Heart right ventricle (tissue), 16 donors: ENCODE results near the gene KISS1R. TPM values are rescaled to one million over a fixed set of nuclear protein-coding genes. Genes with fewer than 3 reads are reported as not detected.

Experiments used
- ATAC-seq, 8 donors: fragments of 200-7000 bp; cut with Tn5 transposase; one replicate each; pipeline ENCODE4 v1.9.1; 2020; ENCODE audit warnings: mild to moderate bottlenecking in 8 of 8, moderate library complexity in 8 of 8, moderate number of reproducible peaks in 1 of 8
- DNase-seq, 2 donors: peaks; one replicate each; pipeline ENCODE4 v3.0.0-alpha.2; 2020
- H3K27ac ChIP-seq, 10 donors: fragments of 200-600 bp; sonication (generic) in 2 of 10; one replicate each; pipeline versions ENCODE4 v1.5.0 to v1.8.0; 2020 to 2022; ENCODE audit warnings: mild to moderate bottlenecking in 3 of 10
- H3K27me3 ChIP-seq, 7 donors: fragments of 200-600 bp; one replicate each; pipeline ENCODE4 v1.8.0; 2021 to 2022; ENCODE audit warnings: mild to moderate bottlenecking in 2 of 7
- H3K36me3 ChIP-seq, 9 donors: fragments of 200-600 bp; sonication (generic) in 1 of 9; one replicate each; pipeline versions ENCODE4 v1.5.0 to v1.8.0; 2020 to 2022; ENCODE audit warnings: mild to moderate bottlenecking in 2 of 9
- H3K4me1 ChIP-seq, 9 donors: fragments of 200-600 bp; sonication (generic) in 1 of 9; one replicate each; pipeline versions ENCODE4 v1.5.0 to v1.8.0; 2020 to 2022; ENCODE audit warnings: mild to moderate bottlenecking in 4 of 9
- H3K4me3 ChIP-seq, 10 donors: fragments of 200-600 bp; sonication (generic) in 2 of 10; one replicate each; pipeline versions ENCODE4 v1.5.0 to v1.8.0; 2020 to 2022; ENCODE audit warnings: mild to moderate bottlenecking in 7 of 10, moderate library complexity in 2 of 10
- H3K9me3 ChIP-seq, 11 donors: fragments of 200-600 bp in 10 of 11; sonication (generic) in 2 of 11; one replicate each; pipeline versions ENCODE4 v1.5.0 to v1.8.0; 2013 to 2022; ENCODE audit warnings: mild to moderate bottlenecking in 2 of 11, control low read depth in 1 of 11, moderate library complexity in 1 of 11
- CTCF ChIP-seq, 9 donors: fragments of 200-600 bp; sonication (generic) in 2 of 9; IDR thresholded peaks; one replicate each; pipeline versions ENCODE4 v1.5.0 to v1.8.0; 2021 to 2022; ENCODE audit warnings: antibody characterized with exemption in 9 of 9, mild to moderate bottlenecking in 5 of 9, moderate library complexity in 1 of 9
- WGBS, 2 donors: extraction: QIAGEN DNeasy Blood & Tissue Kit; methylation state at CpG; one replicate each; pipeline ENCODE4 v1.1.7; 2013; ENCODE audit warnings: inconsistent platforms in 1 of 2; 5-methylcytosine and 5-hydroxymethylcytosine counted together
- intact Hi-C, 10 donors: fragments of 100-400 bp; cut with DNase I; formaldehyde crosslinking; loops; one replicate each; pipeline versions ENCODE4 v1.11.1 to v1.14.2; 2022
- polyA plus RNA-seq, 2 donors: library from polyadenylated mRNA; stranded (reverse); fragments of 200-250 nt; gene quantifications; one replicate each; pipeline ENCODE4 v1.2.3, GENCODE V29; 2013
- total RNA-seq, 10 donors: library from RNA; stranded (reverse); fragmentation: NEBNext Ultra II Directional in 3 of 10; extraction: Animal tissue kit (Norgen Biotek cat#: 25700) in 3 of 10; gene quantifications; one replicate each; pipeline versions ENCODE4 v1.2.1 to v1.2.4, GENCODE V29; 2021 to 2023
- donor health status: Arrhythmogenic right ventricular cardiomyopathy.
- donor health status: ischemic (EF 13 %, LVEDD 7.1; RV severe dilation, severe dysfunction).
- donor health status: healthy with polysubstance abuse.
- donor health status: DM: no; HTN: yes; CAD: no.
- donor health status: DM: no; HTN: no; CAD: no.
- donor health status: ischemic (EF 25% LVEDD 6.9; RV normal size, moderate dysfunction).
- donor health status: ischemic (EF 25% LVEDD 5.7; RV mildly dilated, moderate dysfunction).
- donor health status: healthy.
- donor health status: DM: yes; HTN: yes; CAD: no.
- donor health status: Ischemic cardiomyopathy.
- donor health status: ischemic (EF 35%, LVEDD 5.7; RV mildly dilated, moderate dysfunction).
- donor health status: nonischemic (EF 11% LVEDD 7.7; RV severe dilation, severe dysfunction).
- donor health status: DM: yes; HTN: yes; CAD: no.
- donor health status: PGD.
- donor health status: ischemic (EF 29% LVEDD 5.4; RV normal size, mild dysfunction).
- donor health status: nonischemic (EF 23%, LVEDD 6.1; RV moderate dilation, normal function).

Gene KISS1R
- total and polyA plus RNA-seq, 12 donors = not detected

GRCh38 chr19:903266-903797 is 13.8 kb upstream of the KISS1R start:
- no peak overlapping the region for H3K4me3 ChIP-seq
- H3K27ac ChIP-seq = no peak overlapping the region
- 81 to 83% methylated on average over 32 of the region's 32 CpGs for WGBS, 2 donors
- no peaks in the 10 kb centered on the region for H3K27me3 ChIP-seq
- intact Hi-C loops = no loop called here
- DNase-seq = no peak
- H3K4me1 ChIP-seq = peaks cover 0 to 14% (median 0%) of the 10 kb centered on the region in 9 donors
- ATAC-seq = no peak
- TF ChIP-seq CTCF (IDR thresholded peaks at IDR 0.05) = no peak
- no peaks in the 10 kb centered on the region for H3K9me3 ChIP-seq
- peaks cover 0 to 37% (median 0%) of the 10 kb centered on the region in 9 donors for H3K36me3 ChIP-seq

- WGBS, 2 donors = 94% methylated on average over 8 of the region's 8 CpGs
- TF ChIP-seq CTCF (IDR thresholded peaks at IDR 0.05) = no peak
- ATAC-seq = no peak
Observed at GRCh38 chr19:904545-904944, 12.6 kb upstream of the KISS1R start.

GRCh38 chr19:906480-906879 is 10.7 kb upstream of the KISS1R start:
- peaks cover 0 to 43% (median 0%) of the 10 kb centered on the region in 9 donors for H3K4me1 ChIP-seq
- no peak overlapping the region for H3K4me3 ChIP-seq
- intact Hi-C loops = loop anchor here in 1 of 10 donors (5.0 kb wide), 1 partner anchor 34 kb away; no protein-coding TSS in a partner anchor
- peaks cover 0 to 14% (median 0%) of the 10 kb centered on the region in 9 donors for H3K36me3 ChIP-seq
- DNase-seq = no peak
- peak overlapping the region in 1 of 10 donors; percentile 93 for H3K27ac ChIP-seq
- WGBS, 2 donors = 96 to 97% methylated on average over 7 of the region's 7 CpGs
- no peaks in the 10 kb centered on the region for H3K9me3 ChIP-seq
- no peaks in the 10 kb centered on the region for H3K27me3 ChIP-seq
- ATAC-seq = no peak
- TF ChIP-seq CTCF (IDR thresholded peaks at IDR 0.05) = no peak

More at GRCh38 chr19:904545-904944, 12.6 kb upstream of the KISS1R start:
- H3K9me3 ChIP-seq = no peaks in the 10 kb centered on the region
- H3K27me3 ChIP-seq = no peaks in the 10 kb centered on the region
- H3K4me3 ChIP-seq = no peak overlapping the region
- H3K27ac ChIP-seq = no peak overlapping the region
- H3K4me1 ChIP-seq = peaks cover 0 to 26% (median 0%) of the 10 kb centered on the region in 9 donors
- intact Hi-C loops = no loop called here
- peaks cover 0 to 25% (median 0%) of the 10 kb centered on the region in 9 donors for H3K36me3 ChIP-seq
- no peak for DNase-seq

DNA sequence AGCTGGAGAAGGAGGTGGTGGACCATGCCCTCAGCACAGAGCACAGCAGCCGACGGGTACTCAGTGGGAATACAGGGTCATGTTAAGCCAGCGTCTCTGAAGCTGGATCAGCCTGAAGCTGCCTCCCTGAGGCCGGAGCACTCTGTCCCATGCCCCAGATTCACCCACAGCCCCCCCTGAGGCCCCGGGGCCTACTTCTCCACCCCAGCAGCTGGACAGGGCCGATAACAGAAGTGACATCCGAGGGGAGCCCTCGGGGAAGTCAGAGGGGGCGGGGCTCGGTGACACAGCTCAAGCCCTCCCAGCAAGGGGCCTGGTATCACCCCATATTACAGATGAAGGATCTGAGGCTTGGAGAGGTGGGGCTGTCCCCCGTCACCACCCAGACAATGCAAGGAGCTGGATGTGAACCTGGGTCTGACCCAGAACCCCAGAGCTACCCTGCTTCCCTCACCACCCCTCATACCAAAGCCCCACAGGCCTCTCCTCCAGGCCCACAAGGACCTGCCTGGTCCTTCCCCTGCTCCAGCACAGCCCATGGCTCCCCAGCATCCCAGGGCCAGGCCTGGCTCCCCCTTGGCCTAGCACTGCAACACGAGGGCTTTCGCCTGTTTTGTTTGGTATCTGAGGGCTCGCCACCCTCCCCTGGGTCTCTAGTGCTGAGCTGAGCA is 9.8 kb upstream of the KISS1R start:
- 73 to 75% methylated on average over 14 of the region's 14 CpGs for WGBS, 2 donors
- Histone ChIP-seq H3K4me3 (peak overlapping the region in 1 of 10 donors; percentile 47), H3K9me3 (no peaks in the 10 kb centered on the region), H3K4me1 (peaks cover 0 to 46% (median 0%) of the 10 kb centered on the region in 9 donors), H3K27ac (peak overlapping the region in 2 of 10 donors; percentile 14 to 93), H3K36me3 (peaks cover 0 to 7% (median 0%) of the 10 kb centered on the region in 9 donors), H3K27me3 (no peaks in the 10 kb centered on the region)
- ATAC-seq (peak in 3 of 8 donors; percentile 24 to 32 (median 30)), DNase-seq (no peak)
- intact Hi-C loops = loop anchor here in 1 of 10 donors (5.0 kb wide), 1 partner anchor 35 kb away; no protein-coding TSS in a partner anchor
- no peak for TF ChIP-seq CTCF (IDR thresholded peaks at IDR 0.05)
